NCI-H1048 (cell line): ENCODE measurements around the gene GNL2.

ENCODE experiments used
- DNase-seq: peaks from one replicate; lab custom pipeline; 2025; lab: John Stamatoyannopoulos, UW

The GNL2 gene

GRCh38 chr1:37595440-37596181, at the start of gene GNL2:
Gene GNL2, minus strand, starts transcription at chr1:37595937. Its CDS starts 115 bp downstream, at chr1:37595822.
- peak; percentile 90 for DNase-seq

GRCh38 chr1:37641059-37641458, 45.3 kb upstream of the GNL2 start:
- no peak for DNase-seq

- no peak for DNase-seq
Measured at GRCh38 chr1:37636435-37636834, 40.7 kb upstream of the GNL2 start.

- DNase-seq, result no peak
Measured at GRCh38 chr1:37634992-37635902, 39.5 kb upstream of the GNL2 start.

- no peak for DNase-seq
Measured at GRCh38 chr1:37634244-37634991, 38.7 kb upstream of the GNL2 start, which contains the start of gene RSPO1. Gene RSPO1, minus strand, starts transcription at chr1:37634892. Its CDS starts 5,231 bp downstream, at chr1:37629661.

- no peak for DNase-seq
Measured at GRCh38 chr1:37633938-37634243, 38.2 kb upstream of the GNL2 start.

GRCh38 chr1:37633040-37633937, 37.6 kb upstream of the GNL2 start:
- no peak for DNase-seq

GRCh38 chr1:37631036-37631435, 35.3 kb upstream of the GNL2 start:
- DNase-seq, result no peak

- DNase-seq, result no peak
Measured at GRCh38 chr1:37630426-37631028, 34.8 kb upstream of the GNL2 start.

GRCh38 chr1:37629726-37630425, 34.1 kb upstream of the GNL2 start:
- no peak for DNase-seq

GRCh38 chr1:37629008-37629407, 33.3 kb upstream of the GNL2 start:
- no peak for DNase-seq

- DNase-seq, result no peak
Measured at GRCh38 chr1:37628026-37628556, 32.4 kb upstream of the GNL2 start.

GRCh38 chr1:37622131-37622530, 26.4 kb upstream of the GNL2 start:
- DNase-seq, result no peak

- DNase-seq, result no peak
Measured at GRCh38 chr1:37621326-37621870, 25.7 kb upstream of the GNL2 start.

GRCh38 chr1:37620707-37621106, 25.0 kb upstream of the GNL2 start:
- DNase-seq, result no peak

- no peak for DNase-seq
Measured at GRCh38 chr1:37616330-37616729, 20.6 kb upstream of the GNL2 start.

- no peak for DNase-seq
Measured at GRCh38 chr1:37614105-37614504, 18.4 kb upstream of the GNL2 start.

- DNase-seq, result no peak
Measured at GRCh38 chr1:37612186-37612585, 16.4 kb upstream of the GNL2 start.

- DNase-seq, result no peak
Measured at GRCh38 chr1:37609994-37610393, 14.3 kb upstream of the GNL2 start.

GRCh38 chr1:37609002-37609401, 13.3 kb upstream of the GNL2 start:
- no peak for DNase-seq
